RPMI8226 (cell line): Measurements from ENCODE around the gene CYB5R4.
"Not testable (repeated sequence)": the region's sequence is repeated elsewhere in the genome, so short reads cannot be mapped to it uniquely, and the experiment has no call there.

Experiments used
- DNase-seq: peaks from one replicate; pipeline ENCODE4 v3.0.0-alpha.2; 2015

Gene CYB5R4

GRCh38 chr6:83917001-83917400 is 57.5 kb downstream of the CYB5R4 start:
- DNase-seq: no peak

GRCh38 chr6:83920017-83920416 is 60.5 kb downstream of the CYB5R4 start:
- DNase-seq: no peak

DNA sequence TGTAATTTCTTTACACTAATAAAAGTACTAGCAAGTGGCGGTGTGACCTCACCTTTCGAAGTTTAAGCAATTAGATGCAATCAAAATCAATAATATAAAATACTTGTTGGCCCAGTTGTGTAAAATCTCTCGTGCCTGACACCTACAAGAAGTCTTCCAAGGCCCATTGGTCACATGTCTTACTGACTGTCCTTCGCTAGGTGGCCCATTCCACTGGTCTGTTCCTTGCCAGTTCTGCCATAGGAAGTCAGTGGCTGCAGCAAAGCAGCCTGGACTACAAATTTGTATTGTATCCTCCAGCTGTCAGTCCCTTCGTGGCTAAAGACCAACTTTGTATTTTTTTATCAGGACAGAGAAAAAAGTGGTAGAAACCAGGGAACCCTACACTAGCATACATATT is 61.8 kb downstream of the CYB5R4 start:
- DNase-seq: no peak

DNA sequence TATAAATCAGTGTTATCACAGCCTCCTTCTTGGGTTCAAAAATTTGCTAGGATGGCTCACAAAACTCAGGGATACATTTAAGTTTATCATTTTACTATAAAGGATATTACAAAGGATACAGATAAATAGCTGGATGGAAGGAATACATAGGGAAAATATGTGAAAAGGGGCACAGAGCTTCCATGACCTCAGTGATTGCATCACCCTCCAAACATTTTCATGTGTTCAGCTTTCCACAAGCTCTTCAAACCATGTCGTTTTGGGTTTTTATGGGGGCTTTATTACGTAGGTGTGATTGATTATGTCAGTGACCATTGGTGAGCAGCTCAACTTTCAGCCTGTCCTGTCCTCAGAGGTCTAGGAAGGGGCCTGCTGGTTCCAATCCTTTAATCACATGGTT is 68.0 kb downstream of the CYB5R4 start:
- DNase-seq: no peak

DNA sequence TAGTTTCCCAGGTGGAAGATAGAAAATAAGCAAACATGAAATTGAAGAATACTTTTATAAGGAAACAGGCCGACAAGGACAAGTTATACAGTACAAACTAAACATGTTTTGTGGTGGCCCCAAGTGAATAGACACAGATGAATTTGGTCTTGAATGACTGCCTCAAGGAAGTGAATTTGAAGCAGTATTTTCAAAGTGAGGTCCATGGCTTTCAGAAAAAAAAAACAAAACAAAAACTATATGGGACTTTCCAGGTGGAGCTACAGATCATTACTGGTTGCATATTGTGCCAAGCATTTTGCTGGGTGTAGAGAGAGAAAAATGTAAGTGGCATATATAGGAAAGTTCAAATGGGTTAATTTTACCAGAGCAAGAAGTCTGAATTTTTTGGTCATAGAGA is 68.8 kb downstream of the CYB5R4 start:
- DNase-seq: no peak

DNA sequence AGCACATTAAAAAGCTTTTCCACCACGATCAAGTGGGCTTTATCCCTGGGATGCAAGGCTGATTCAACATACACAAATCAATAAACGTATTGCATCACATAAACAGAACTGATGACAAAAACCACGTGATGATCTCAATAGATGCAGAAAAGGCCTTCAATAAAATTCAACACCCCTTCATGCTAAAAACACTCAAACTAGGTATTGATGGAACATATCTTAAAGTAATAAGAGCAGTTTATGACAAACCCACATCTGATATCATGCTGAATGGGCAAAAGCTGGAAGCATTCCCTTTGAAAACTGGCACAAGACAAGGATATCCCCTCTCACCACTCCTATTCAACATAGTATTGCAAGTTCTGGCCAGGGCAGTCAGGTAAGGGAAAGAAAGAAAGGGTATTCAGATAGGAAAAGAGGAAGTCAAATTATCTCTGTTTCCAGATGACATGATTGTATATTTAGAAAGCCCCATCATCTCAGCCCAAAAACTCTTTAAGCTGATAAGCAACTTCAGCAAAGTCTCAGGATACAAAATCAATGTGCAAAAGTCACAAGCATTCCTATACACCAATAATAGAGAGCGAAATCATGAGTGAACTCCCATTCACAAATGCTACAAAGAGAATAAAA is 86.8 kb downstream of the CYB5R4 start:
- DNase-seq: not testable (repeated sequence)

- not testable (repeated sequence) for DNase-seq
Measured at GRCh38 chr6:83947983-83948382, 88.5 kb downstream of the CYB5R4 start.

DNA sequence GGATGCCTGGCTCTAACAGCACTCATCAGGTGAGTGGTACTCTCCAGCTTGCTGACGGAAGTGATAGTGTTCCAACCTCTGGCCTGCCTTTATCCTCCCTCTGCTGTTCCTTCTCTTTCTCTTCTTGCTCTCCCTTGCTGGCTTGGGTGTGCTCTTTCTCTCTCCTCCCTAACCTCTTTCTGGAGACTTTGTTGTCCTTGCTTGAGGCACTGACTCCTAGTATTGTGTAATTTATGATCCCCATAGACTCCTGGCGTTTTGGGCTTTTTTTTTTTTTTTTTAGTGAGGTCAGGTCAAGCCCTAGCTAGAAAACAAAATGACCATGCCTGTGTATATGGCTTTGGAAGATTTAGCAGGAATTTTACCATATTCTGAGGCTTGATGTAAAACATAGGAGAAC is 89.4 kb downstream of the CYB5R4 start:
- no peak for DNase-seq

GRCh38 chr6:83951423-83951822 is 91.9 kb downstream of the CYB5R4 start:
- DNase-seq: not testable (repeated sequence)

DNA sequence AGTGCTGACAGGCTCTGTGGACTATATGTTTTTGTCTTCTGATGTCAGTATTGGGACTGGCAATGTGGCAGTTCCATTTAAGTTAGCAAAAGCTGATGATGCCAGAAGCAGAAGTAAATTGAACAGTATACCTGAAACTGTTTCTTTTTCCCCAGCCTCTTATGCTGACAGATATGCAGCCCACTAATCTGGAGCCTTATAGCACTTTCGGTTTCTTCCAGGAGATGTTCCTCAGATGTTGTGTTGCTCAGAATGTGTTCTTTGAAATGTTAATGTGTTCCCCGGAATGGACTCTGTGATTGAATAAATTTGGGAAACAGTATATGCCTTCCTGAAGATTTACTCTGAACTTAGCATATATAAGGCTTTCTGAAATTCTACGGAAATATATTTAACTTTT is 93.3 kb downstream of the CYB5R4 start:
- no peak for DNase-seq

GRCh38 chr6:83954371-83954770 is 94.9 kb downstream of the CYB5R4 start:
- no peak for DNase-seq

DNA sequence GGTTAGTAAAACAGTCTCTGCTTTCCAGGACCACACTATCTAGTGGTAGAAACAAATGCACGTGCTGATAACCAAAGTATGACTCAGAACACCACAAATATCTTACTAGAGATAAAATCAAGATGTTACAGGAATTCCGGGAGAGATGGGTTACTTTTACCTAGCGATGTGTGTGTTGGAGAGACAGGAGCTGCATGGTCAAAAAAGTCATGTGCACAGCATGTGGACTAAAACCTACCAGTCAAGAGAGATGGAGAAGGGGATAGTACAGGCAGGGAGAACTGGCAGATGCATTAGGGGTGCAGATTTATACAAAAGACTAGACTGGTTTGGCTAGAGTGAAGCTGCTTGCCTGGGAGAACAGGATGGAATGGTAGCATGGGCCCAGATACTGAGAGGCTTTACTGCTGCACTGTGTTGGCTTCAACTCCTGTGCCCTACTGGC is 98.8 kb downstream of the CYB5R4 start:
- no peak for DNase-seq

DNA sequence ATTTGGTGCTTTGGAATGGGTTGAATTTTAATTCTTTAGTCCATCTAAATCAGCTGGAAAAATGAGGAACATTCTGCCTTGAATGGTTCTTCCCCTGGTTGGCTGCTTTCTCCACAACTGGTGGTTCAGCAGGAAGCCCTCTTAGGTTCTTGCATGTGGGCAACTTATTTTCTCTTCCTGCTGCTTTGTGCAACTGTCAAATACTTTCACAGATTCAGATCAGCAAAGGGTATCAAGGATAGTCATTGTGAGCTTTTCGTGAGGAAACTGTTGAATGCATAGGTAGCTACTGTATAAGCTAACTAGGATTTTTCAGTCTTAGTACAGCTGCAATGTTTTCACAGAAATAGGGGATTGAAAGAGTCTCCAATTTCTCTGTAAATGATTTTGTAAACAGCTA is 101.2 kb downstream of the CYB5R4 start:
- no peak for DNase-seq

DNA sequence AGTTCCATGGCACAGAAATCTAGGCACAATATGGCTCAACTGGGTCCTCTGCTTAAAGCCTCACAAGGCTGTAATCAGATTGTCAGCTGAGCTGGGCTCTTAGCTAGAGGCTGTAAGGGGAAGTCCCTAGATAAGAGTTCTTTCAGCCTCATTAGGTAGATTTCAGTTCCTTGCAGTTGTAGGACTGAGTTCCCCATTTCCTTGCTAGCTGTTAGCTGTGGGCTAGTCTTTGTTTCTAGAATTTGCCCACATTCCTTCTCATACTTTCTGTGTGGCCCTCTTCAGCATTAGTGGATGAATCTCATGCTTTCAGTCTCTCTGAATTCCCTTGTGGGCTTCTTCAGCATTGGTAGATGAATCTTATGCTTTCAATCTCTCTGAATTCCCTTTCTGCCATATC is 103.1 kb downstream of the CYB5R4 start:
- DNase-seq: no peak

DNA sequence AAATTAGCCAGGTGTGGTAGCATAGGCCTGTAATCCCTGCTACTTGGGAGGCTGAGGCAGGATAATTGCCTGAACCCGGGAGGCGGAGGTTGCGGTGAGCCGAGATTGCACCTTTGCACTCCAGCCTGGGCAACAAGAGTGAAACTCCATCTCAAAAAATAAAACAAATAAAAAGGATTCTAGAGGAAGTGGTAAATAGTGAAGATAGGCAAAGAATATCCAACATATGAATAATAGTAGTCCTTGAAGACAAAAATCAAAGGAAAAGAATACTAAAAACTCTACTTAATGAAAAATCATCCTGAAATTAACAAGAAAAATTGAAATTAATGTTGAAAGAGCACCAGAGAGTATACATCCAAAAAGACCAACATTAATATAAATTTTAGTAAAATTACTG is 107.0 kb downstream of the CYB5R4 start:
- DNase-seq: no peak

DNA sequence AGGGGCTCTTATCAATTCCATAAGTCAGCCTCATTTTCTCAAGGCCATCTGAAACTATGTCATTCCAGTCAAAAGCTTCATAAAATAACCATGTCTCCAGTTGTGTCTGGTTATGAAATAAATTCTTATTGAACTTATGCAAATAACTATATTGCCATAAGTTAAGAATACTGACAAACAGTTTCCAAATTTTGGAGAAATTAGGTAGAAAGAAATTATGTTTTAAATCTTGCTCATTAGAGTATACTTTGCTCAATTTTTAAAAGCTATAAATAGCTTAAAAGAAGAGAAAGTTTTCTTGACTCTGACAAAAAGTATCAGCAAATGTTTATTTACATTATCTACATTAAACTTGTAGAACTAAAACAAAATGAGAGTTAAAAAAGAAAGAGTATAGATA is 111.1 kb downstream of the CYB5R4 start:
- DNase-seq: no peak

- DNase-seq: no peak
Measured at GRCh38 chr6:83974409-83975050, 115.0 kb downstream of the CYB5R4 start.

DNA sequence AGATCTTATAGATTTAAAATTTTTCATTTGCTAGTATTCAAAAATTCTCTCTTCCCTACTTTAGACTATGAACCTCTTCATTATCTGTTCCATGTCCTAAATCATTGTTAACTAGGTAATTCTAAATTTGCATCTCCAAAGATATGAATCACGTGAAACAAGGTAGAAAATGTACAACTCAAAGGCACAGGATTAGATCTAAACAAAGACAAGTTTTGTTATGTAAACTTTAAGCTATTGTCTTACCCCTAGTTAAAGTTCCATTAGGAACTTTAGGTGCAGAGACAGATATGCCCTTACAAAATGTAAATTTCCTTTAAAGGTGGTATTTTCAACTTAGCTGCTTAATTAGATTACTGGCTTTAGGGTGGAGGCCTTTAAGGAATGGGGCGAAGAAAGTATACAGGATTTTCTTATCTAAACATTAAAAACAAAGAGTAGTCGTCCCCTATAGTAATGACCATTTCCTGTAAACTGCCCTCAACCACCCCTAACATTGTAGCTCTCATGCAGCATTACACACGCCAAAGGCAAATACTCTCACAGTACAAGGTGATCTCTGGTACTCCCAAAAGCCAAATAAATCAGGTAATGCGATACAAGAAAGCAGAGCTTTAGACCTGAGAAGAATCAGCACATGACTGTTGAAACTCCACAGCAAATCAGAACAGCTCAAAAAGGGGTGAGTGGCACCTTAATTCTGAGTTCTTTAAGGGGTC is 116.7 kb downstream of the CYB5R4 start:
- DNase-seq: no peak

- DNase-seq: no peak
Measured at GRCh38 chr6:83976871-83977270, 117.4 kb downstream of the CYB5R4 start.

DNA sequence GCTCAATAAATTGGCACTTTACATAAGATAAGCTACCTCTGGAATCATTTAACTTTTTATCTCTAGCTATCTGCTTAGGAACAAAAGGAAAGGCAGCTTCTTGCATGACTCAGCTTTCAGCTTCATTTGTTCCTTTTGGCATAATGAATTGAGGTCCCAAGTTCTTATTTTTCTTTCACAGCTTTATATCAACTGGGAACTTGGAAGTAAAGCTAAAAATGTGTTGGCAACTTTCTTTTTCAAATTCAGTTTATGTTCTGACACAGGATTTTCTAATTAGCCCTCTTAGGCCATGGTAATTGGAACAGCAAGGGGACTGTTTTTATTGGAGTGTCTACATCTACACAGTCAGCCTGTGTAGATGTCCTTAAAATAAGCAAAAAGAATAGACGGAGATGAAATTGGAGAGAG is 118.8 kb downstream of the CYB5R4 start:
- no peak for DNase-seq

DNA sequence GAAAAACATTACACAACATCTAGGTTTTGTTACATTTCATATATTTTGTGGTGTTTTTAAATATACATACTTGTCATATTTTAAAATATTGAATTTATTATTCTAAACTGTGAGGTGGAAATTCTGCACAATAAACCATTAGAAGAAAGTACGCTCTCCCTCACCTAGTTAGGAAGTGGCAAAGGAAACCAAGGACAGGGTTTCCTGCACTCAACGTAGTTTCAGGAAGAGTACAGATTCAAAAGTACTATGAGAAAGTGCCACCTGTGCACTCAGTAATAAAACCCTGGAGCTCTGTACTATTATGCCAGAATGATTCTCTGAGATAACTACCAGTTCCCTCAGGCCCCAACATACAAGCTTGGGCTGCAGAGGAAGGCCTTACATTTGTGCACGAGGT is 119.5 kb downstream of the CYB5R4 start:
- DNase-seq: no peak

DNA sequence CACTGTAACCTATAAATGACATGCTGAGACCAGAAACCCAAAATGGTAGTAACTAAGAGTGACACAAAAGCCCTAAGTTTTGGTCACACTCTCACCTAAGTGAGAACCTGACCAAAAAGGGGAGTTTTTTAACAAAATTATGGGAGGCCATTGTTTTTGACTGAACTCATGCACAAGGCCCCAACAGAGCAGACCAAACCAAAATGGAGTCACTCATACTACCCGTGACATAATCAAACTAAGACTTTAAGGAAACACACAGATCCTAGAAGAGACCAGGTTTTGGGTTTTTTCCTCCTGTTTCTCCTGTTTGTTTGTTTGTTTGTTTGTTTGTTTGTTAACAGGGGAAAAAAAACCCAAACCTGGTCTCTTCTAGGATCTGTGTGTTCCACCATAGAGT is 124.9 kb downstream of the CYB5R4 start:
- no peak for DNase-seq

DNA sequence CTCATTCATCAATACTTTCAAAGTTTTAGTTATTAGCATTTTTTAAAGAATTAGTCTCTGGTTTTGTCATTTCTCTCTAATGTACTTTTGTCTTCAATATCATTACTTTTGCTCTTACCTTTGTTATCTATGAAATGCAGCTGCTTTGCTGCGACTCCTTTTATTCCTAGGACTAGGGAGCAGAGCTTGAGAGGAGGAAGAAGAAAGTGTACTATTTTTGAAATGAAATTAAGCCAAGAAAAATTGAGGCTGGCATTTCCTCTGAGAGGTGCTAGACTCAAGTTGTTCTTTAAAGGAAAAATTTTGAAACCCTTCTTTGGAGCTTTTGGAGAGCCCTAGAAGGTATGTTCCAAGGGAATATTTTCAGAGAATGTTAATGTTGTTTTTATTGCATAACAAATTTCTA is 125.8 kb downstream of the CYB5R4 start:
- DNase-seq: no peak

DNA sequence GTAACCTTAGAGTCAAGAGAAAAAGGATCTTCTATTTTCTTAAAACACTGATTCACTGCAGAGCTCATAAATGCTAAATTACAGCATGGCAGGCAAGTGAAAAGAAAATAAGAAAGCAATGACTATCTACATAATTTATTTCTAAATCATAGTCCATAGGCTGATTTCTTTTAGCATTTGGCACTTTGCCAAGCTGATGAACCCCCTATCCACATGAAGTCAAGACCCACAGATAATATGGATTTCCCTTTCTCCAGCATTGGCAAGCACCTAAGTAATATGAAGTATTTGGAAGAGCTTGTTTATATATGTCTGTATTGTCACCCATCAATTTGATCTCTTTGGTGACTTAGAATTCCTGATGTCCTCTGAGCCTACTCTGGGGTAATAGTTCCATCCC is 126.2 kb downstream of the CYB5R4 start:
- no peak for DNase-seq
